ENCODE measurements around the gene EPOP. TPM values are rescaled to one million over a fixed set of nuclear protein-coding genes. Genes with fewer than 3 reads are reported as not detected.

EPOP gene
- total and polyA plus RNA-seq, 2 of the 8 experiments (the other 6 are each of a cell fraction or from before 2014, with no cell fraction given): 1.5 to 3.3 TPM

DNA sequence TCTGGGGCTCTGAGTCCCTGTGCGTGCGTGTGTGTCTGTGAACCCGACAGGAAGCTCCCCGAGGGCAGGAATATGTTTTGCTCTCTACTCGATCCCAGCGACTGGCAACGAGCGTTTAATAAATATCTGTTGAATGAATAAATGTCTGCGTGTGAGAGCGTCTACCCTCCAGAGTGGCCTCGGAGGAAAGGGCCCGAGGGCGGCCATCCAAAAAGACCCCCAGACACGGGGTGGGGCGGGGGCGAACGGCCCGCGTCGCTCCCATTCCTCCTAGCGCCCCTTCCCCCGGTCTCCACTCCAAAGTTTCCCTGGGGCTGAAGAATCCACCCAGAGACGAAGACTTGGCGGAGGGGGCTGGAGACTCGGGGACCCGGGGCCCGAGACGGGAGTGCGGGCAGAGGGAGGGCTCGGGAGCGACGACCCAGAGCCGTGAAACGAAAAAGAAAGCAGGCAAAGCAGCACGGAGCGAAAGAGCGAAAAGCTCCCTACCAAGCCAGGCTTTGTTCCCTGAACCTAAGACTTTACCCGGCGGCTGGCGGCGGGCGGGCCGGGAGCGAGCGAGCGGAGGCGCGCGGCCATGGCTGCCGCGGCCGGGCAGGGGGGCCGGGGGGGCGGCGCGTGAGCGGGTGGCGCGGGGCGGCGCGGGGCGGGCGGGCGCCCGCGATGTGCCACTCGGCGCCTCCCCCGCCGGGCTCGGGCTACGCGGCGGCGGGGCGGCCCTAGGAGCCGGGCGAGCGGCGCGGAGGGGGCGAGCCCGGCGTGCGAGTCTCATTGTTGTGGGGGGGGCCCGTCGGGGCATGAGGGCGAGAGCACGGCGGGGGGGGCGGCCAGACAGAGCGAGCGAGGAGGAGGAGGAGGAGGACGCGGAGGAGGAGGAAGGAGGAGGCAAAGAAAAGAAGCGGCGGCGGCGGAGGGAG is 30.1 kb upstream of the EPOP start, which contains the start of gene MLLT6:
TSS of gene MLLT6 (plus strand) at position 668 of the 917 bp plus-strand sequence. CDS start 360 bp downstream, outside the sequence.
- no peak within 1 kb of the TSS for H3K4ac ChIP-seq (replicated peaks; ENCODE audit: insufficient read length, low read depth, low read length)
- no peaks in the 10 kb centered on the region for H3K9me3 ChIP-seq (ENCODE audit: insufficient read depth in 2 of 2, low read depth in 1 of 2, low read length in 1 of 2)
- H2BK15ac ChIP-seq (ENCODE audit: low read length): 0 out of 2 replicates have a peak within 1 kb of the TSS, but pooled peaks have one; percentile 20
- no peak within 1 kb of the TSS; the same call in 1 of the 2 replicates for H3K18ac ChIP-seq (ENCODE audit: extremely low read depth, low read length)
- no peak within 1 kb of the TSS for H2BK20ac ChIP-seq (ENCODE audit: low read length)
- no peaks in the 10 kb centered on the region for H3K79me2 ChIP-seq (ENCODE audit: control insufficient read depth in 1 of 2, insufficient read depth in 2 of 2, low read length in 2 of 2)
- peaks cover 31 to 80% (median 66%) of the 10 kb centered on the region in 4 experiments for H3K27me3 ChIP-seq (replicated peaks in 1 of 4; ENCODE audit: control insufficient read depth in 3 of 4, extremely low read depth in 1 of 4, insufficient read depth in 3 of 4, low read length in 3 of 4)
- H3K4me2 ChIP-seq (ENCODE audit: insufficient read depth in 1 of 2, low read depth in 2 of 2, low read length in 2 of 2): peak within 1 kb of the TSS; percentile 81 to 92
- H3K27ac ChIP-seq (ENCODE audit: low read depth, low read length): no peak within 1 kb of the TSS
- peaks cover 15 to 48% (median 32%) of the 10 kb centered on the region in 4 experiments for H3K4me1 ChIP-seq (replicated peaks in 1 of 4; ENCODE audit: control insufficient read depth in 3 of 4, insufficient read depth in 4 of 4, low read length in 3 of 4)
- peaks cover 28% of the 10 kb centered on the region for H3K23me2 ChIP-seq (ENCODE audit: low read depth, low read length)
- DNase-seq (ENCODE audit: low read depth in 1 of 2, low spot score in 2 of 2): no peak
- peaks cover 5 to 18% of the 10 kb centered on the region in 2 experiments for H4K20me1 ChIP-seq (replicated peaks in 1 of 2; ENCODE audit: control insufficient read depth in 1 of 2, insufficient read depth in 2 of 2, low read length in 2 of 2)
- peak within 1 kb of the TSS; percentile 46 to 76 (median 60) for H3K4me3 ChIP-seq (ENCODE audit: extremely low read depth in 1 of 4, insufficient read depth in 2 of 4, low read depth in 3 of 4, low read length in 4 of 4)
- H3K9ac ChIP-seq (replicated peaks in 1 of 4; ENCODE audit: extremely low read depth in 1 of 4, low read depth in 3 of 4, low read length in 3 of 4): no peak within 1 kb of the TSS; a peak in 1 of 7 replicates
- H2BK120ac ChIP-seq (replicated peaks; ENCODE audit: low read depth, low read length): no peak within 1 kb of the TSS
- POLR2A ChIA-PET (ENCODE audit: partially characterized antibody): interaction anchor here (1.0 to 4.5 kb wide), 12 partner anchors 11 to 149 kb away, joined by 3 to 38 read pairs (median 4); no protein-coding TSS in a partner anchor
- no peaks in the 10 kb centered on the region for H3K36me3 ChIP-seq (ENCODE audit: control insufficient read depth in 2 of 4, insufficient read depth in 4 of 4, low read length in 3 of 4)
- H2BK12ac ChIP-seq (ENCODE audit: low read depth, low read length): peak within 1 kb of the TSS; percentile 10; the same call in 1 of the 2 replicates
- H3K23ac ChIP-seq (ENCODE audit: insufficient read length): no peak within 1 kb of the TSS
- no peak within 1 kb of the TSS for H3K14ac ChIP-seq (ENCODE audit: insufficient read length)
- H4K91ac ChIP-seq (replicated peaks; ENCODE audit: insufficient read length, low read length): peak within 1 kb of the TSS; percentile 15
- CTCF ChIA-PET (ENCODE audit: partially characterized antibody): interaction anchor here (0.6 to 3.4 kb wide), 12 partner anchors 9 to 125 kb away, joined by 3 to 30 read pairs (median 4); no protein-coding TSS in a partner anchor
- no peak within 1 kb of the TSS for H4K5ac ChIP-seq (ENCODE audit: insufficient read length, low read depth, low read length)
- H2AK5ac ChIP-seq (ENCODE audit: low read depth, low read length): no peak within 1 kb of the TSS
- peak within 1 kb of the TSS; percentile 44; the same call in 1 of the 2 replicates for H2BK5ac ChIP-seq (ENCODE audit: low read depth, low read length)
- peak within 1 kb of the TSS; percentile 47; the same call in 1 of the 2 replicates for H4K8ac ChIP-seq (ENCODE audit: extremely low read depth, insufficient read depth, low read length)
- no peak within 1 kb of the TSS for H2AFZ ChIP-seq (ENCODE audit: low read length)
- no peaks in the 10 kb centered on the region for H3K79me1 ChIP-seq (ENCODE audit: low read depth, low read length)
- no peak for FAIRE-seq
- 3% methylated on average over 57 of the region's 100 CpGs; no CpG with 5 or more reads in 1 of the 2 experiments for WGBS, 2 experiments (ENCODE audit: extremely low coverage in 1 of 2, insufficient coverage in 1 of 2, insufficient read length in 1 of 2, insufficient replicate concordance in 2 of 2, low coverage in 1 of 2, low lambda C conversion rate in 2 of 2, missing lambda C conversion rate in 1 of 2)
- no peak within 1 kb of the TSS for H3K56ac ChIP-seq (replicated peaks; ENCODE audit: insufficient read length, low read depth, low read length)
- TF ChIP-seq TAF7 (optimal IDR thresholded peaks at IDR 0.05; ENCODE audit: borderline replicate concordance, low read depth, low read length): peak; percentile 3
- TF ChIP-seq EZH2 (IDR thresholded peaks at IDR 0.05; ENCODE audit: low read depth, low read length, severe bottlenecking): peak; percentile 53
- TF ChIP-seq RBBP5 (IDR thresholded peaks at IDR 0.05; ENCODE audit: borderline replicate concordance, low read depth, low read length): no peak
